SK-N-MC (cell line): ENCODE results near the gene SLAIN1.

Experiments used
- DNase-seq: peaks from one replicate; pipeline ENCODE4 v3.0.0-alpha.2; 2011; ENCODE audit warnings: low read depth, low spot score
- H3K27ac ChIP-seq: fragments of 200-600 bp; sonication (generic); 2 replicates; pipeline ENCODE4 v1.5.1; 2016; ENCODE audit warnings: mixed run types
- H3K36me3 ChIP-seq: fragments of 200-600 bp; sonication (generic); 2 replicates; pipeline ENCODE4 v1.6.1; 2017; ENCODE audit warnings: antibody characterized with exemption, low read length, mixed read lengths; ENCODE audit not compliant: insufficient read depth
- H3K4me3 ChIP-seq: fragments of 200-600 bp; sonication (generic); 2 replicates; pipeline ENCODE4 v1.5.1; 2016
- H3K9ac ChIP-seq: fragments of 200-600 bp; sonication (generic); 2 replicates; pipeline ENCODE4 v1.8.0; 2017; ENCODE audit warnings: mixed run types, mixed read lengths; ENCODE audit not compliant: insufficient read length
- H3K9me3 ChIP-seq: fragments of 200-600 bp; sonication (generic); 2 replicates; pipeline ENCODE4 v1.6.1; 2017; ENCODE audit warnings: low read depth, mild to moderate bottlenecking, antibody characterized with exemption, low read length, moderate library complexity, mixed read lengths
- EZH2 ChIP-seq: fragments of 200-600 bp; sonication (generic); IDR thresholded peaks from one replicate; pipeline ENCODE4 v1.6.1; 2017; ENCODE audit warnings: antibody characterized with exemption
- FOXP2 ChIP-seq: optimal IDR thresholded peaks from 2 replicates; pipeline ENCODE3; 2011; ENCODE audit warnings: mild to moderate bottlenecking, moderate library complexity; ENCODE audit not compliant: insufficient read depth; ENCODE audit errors: extremely low read length, control extremely low read depth
- POLR2AphosphoS5 ChIP-seq: IDR thresholded peaks from 2 replicates; pipeline ENCODE4 v1.6.1; 2012; ENCODE audit warnings: mild to moderate bottlenecking, low read depth, low read length, borderline replicate concordance

Gene SLAIN1

GRCh38 chr13:77720988-77721387 lies 23.5 kb downstream of the SLAIN1 start:
- no peak for TF ChIP-seq EZH2
- no peak for TF ChIP-seq POLR2AphosphoS5
- TF ChIP-seq FOXP2: no peak
- peaks cover 86% of the 10 kb centered on the region for H3K36me3 ChIP-seq
- DNase-seq: no peak
- no peak overlapping the region for H3K9ac ChIP-seq
- H3K4me3 ChIP-seq: no peak overlapping the region
- H3K27ac ChIP-seq: no peak overlapping the region
- H3K9me3 ChIP-seq: 0 out of 2 replicates have a peak, but pooled peaks cover 3% of the 10 kb centered on the region

GRCh38 chr13:77724092-77724491 lies 26.6 kb downstream of the SLAIN1 start:
- Histone ChIP-seq H3K4me3 (no peak overlapping the region), H3K27ac (no peak overlapping the region), H3K36me3 (peaks cover 95% of the 10 kb centered on the region), H3K9me3 (no peaks in the 10 kb centered on the region), H3K9ac (no peak overlapping the region)
- no peak for TF ChIP-seq POLR2AphosphoS5
- no peak for TF ChIP-seq EZH2
- TF ChIP-seq FOXP2: no peak
- no peak for DNase-seq

GRCh38 chr13:77725071-77725470 lies 27.6 kb downstream of the SLAIN1 start:
- Histone ChIP-seq H3K4me3 (no peak overlapping the region), H3K36me3 (peaks cover 95% of the 10 kb centered on the region), H3K9me3 (no peaks in the 10 kb centered on the region), H3K9ac (no peak overlapping the region), H3K27ac (no peak overlapping the region)
- no peak for TF ChIP-seq POLR2AphosphoS5
- DNase-seq: no peak

GRCh38 chr13:77728265-77729125 lies 31.0 kb downstream of the SLAIN1 start:
- Histone ChIP-seq H3K9ac (no peak overlapping the region), H3K4me3 (no peak overlapping the region), H3K36me3 (peaks cover 87% of the 10 kb centered on the region), H3K9me3 (no peaks in the 10 kb centered on the region), H3K27ac (no peak overlapping the region)
- TF ChIP-seq FOXP2 (no peak), EZH2 (no peak), POLR2AphosphoS5 (no peak)
- DNase-seq: no peak

- peaks cover 88% of the 10 kb centered on the region for H3K36me3 ChIP-seq
- no peak overlapping the region for H3K9ac ChIP-seq
- H3K9me3 ChIP-seq: no peaks in the 10 kb centered on the region
- no peak for DNase-seq
- no peak overlapping the region for H3K27ac ChIP-seq
- TF ChIP-seq FOXP2: no peak
- TF ChIP-seq EZH2: no peak
- no peak for TF ChIP-seq POLR2AphosphoS5
- H3K4me3 ChIP-seq: no peak overlapping the region
Observed at GRCh38 chr13:77729502-77730221, 32.2 kb downstream of the SLAIN1 start.

GRCh38 chr13:77730572-77730971 lies 33.1 kb downstream of the SLAIN1 start:
- Histone ChIP-seq H3K36me3 (peaks cover 85% of the 10 kb centered on the region), H3K9ac (no peak overlapping the region), H3K9me3 (no peaks in the 10 kb centered on the region), H3K4me3 (no peak overlapping the region), H3K27ac (no peak overlapping the region)
- DNase-seq: no peak
- TF ChIP-seq FOXP2 (no peak), POLR2AphosphoS5 (no peak), EZH2 (no peak)

- Histone ChIP-seq H3K27ac (no peak overlapping the region), H3K4me3 (no peak overlapping the region), H3K9ac (no peak overlapping the region), H3K9me3 (no peaks in the 10 kb centered on the region), H3K36me3 (peaks cover 85% of the 10 kb centered on the region)
- TF ChIP-seq EZH2 (no peak), FOXP2 (no peak), POLR2AphosphoS5 (no peak)
- no peak for DNase-seq
Observed at GRCh38 chr13:77732287-77732686, 34.8 kb downstream of the SLAIN1 start.

- Histone ChIP-seq H3K27ac (no peak overlapping the region), H3K4me3 (no peak overlapping the region), H3K9ac (no peak overlapping the region), H3K9me3 (no peaks in the 10 kb centered on the region), H3K36me3 (peaks cover 73% of the 10 kb centered on the region)
- no peak for DNase-seq
- TF ChIP-seq FOXP2: no peak
- TF ChIP-seq POLR2AphosphoS5: no peak
- TF ChIP-seq EZH2: no peak
Observed at GRCh38 chr13:77733674-77734073, 36.2 kb downstream of the SLAIN1 start.
